Measurements from ENCODE around the gene FAT1.

DNA sequence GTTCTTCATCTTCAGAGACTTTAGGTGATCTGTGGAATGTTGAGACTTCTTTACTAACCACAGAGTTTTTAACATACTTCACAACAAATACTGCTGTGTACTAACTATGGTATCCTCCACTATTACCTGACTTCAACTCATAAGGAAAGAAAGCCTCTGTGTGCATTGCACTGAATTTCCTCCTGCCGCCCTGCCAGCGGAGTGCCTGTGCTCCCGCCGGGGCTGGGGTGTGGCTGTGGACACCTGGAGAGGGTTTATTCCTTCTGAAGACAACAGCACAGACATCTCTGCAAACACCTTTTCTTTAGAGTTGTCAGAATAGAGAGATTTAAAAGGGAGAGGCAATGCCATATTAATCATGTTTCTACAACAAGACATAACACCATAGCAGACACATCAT, 63.3 kb downstream of the FAT1 start:
- TF ChIP-seq, protein P1, sequence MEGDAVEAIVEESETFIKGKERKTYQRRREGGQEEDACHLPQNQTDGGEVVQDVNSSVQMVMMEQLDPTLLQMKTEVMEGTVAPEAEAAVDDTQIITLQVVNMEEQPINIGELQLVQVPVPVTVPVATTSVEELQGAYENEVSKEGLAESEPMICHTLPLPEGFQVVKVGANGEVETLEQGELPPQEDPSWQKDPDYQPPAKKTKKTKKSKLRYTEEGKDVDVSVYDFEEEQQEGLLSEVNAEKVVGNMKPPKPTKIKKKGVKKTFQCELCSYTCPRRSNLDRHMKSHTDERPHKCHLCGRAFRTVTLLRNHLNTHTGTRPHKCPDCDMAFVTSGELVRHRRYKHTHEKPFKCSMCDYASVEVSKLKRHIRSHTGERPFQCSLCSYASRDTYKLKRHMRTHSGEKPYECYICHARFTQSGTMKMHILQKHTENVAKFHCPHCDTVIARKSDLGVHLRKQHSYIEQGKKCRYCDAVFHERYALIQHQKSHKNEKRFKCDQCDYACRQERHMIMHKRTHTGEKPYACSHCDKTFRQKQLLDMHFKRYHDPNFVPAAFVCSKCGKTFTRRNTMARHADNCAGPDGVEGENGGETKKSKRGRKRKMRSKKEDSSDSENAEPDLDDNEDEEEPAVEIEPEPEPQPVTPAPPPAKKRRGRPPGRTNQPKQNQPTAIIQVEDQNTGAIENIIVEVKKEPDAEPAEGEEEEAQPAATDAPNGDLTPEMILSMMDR (IDR thresholded peaks at IDR 0.05) = no peak
- TF ChIP-seq POLR2AphosphoS5 (IDR thresholded peaks at IDR 0.05) (no peak), POLR2A (IDR thresholded peaks at IDR 0.05) (no peak)
